HepG2 (cell line): ENCODE measurements around the gene GPR162. TPM values are rescaled to one million over a fixed set of nuclear protein-coding genes. Genes with fewer than 3 reads are reported as not detected.

Experiments used
- CCAR2 ChIP-seq: fragments of 200-400 bp; formaldehyde crosslinking; optimal IDR thresholded peaks from 2 replicates; pipeline ENCODE3; 2018; ENCODE audit warnings: low read depth, mild to moderate bottlenecking, low read length, moderate library complexity
- CEBPB ChIP-seq: IDR thresholded peaks from 2 replicates; pipeline ENCODE4 v1.6.1; 2011; ENCODE audit warnings: low read depth, low read length, improper control_type of control experiment, borderline replicate concordance
- HDAC6 ChIP-seq: fragments of 200-600 bp; sonication (generic); IDR thresholded peaks from 2 replicates; pipeline ENCODE4 v1.7.0; 2017; ENCODE audit warnings: mild to moderate bottlenecking, antibody characterized with exemption, low read length, low read depth
- HMGA1 ChIP-seq: sonication (generic); formaldehyde crosslinking; conservative IDR thresholded peaks from 2 replicates; pipeline ENCODE4 v1.4.0; 2020; ENCODE audit warnings: missing genetic modification reagents
- POLR2AphosphoS2 ChIP-seq: IDR thresholded peaks from 2 replicates; pipeline ENCODE4 v1.6.1; 2011; ENCODE audit warnings: low read depth, low read length, improper control_type of control experiment
- ZHX2 ChIP-seq, 2 experiments: sonication (generic) in 1 of 2; formaldehyde crosslinking in 1 of 2; IDR thresholded peaks; 2 replicates each; pipeline versions ENCODE4 v1.6.1 to v1.9.0; 2014 to 2022; ENCODE audit warnings: antibody characterized with exemption in 1 of 2, borderline replicate concordance in 1 of 2, inconsistent platforms in 1 of 2, low read depth in 1 of 2, missing genetic modification reagents in 1 of 2
- ZNF501 ChIP-seq: sonication (generic); formaldehyde crosslinking; IDR thresholded peaks from 2 replicates; pipeline ENCODE4 v1.5.1; 2020; ENCODE audit warnings: mild to moderate bottlenecking, moderate library complexity, missing genetic modification reagents
- ZNF790 ChIP-seq: sonication (generic); formaldehyde crosslinking; IDR thresholded peaks from 2 replicates; pipeline ENCODE4 v1.8.0; 2022; ENCODE audit warnings: missing genetic modification reagents, mild to moderate bottlenecking, borderline replicate concordance
- ZNF850 ChIP-seq: sonication (generic); formaldehyde crosslinking; conservative IDR thresholded peaks from 2 replicates; pipeline ENCODE4 v1.9.0; 2021; ENCODE audit warnings: mild to moderate bottlenecking, missing genetic modification reagents
- polyA plus RNA-seq, 8 experiments: library from polyadenylated mRNA; depleted of rRNA in 3 of 8; stranded (reverse) in 7 of 8; unstranded in 1 of 8; fragments of >200 nt; fragmentation: Illumina TruSeq in 4 of 8; extraction: Trizol in 4 of 8; gene quantifications; 2 replicates each; pipeline versions ENCODE4 v1.2.1 to v1.2.3, GENCODE V29; 2011 to 2016; ENCODE audit warnings: low read depth in 4 of 8, missing spikeins in 1 of 8, mixed read lengths in 1 of 8; ENCODE audit not compliant: insufficient read depth in 1 of 8
- total RNA-seq, 5 experiments: library from RNA; depleted of rRNA; stranded (reverse); fragments of >200 nt; fragmentation: Illumina TruSeq; extraction: Trizol; gene quantifications; 2 replicates each; pipeline ENCODE4 v1.2.3, GENCODE V29; 2016; ENCODE audit warnings: low read depth in 1 of 5
- TF ChIP-seq, protein P1 (sequence below): conservative IDR thresholded peaks from 2 replicates; pipeline ENCODE4 v1.6.1; 2018; ENCODE audit warnings: missing genetic modification reagents
- TF ChIP-seq, protein P2 (sequence below): sonication (generic); formaldehyde crosslinking; IDR thresholded peaks from 2 replicates; pipeline ENCODE4 v1.4.0; 2020; ENCODE audit warnings: low read depth, missing genetic modification reagents
- TF ChIP-seq, protein P3 (sequence below): sonication (generic); formaldehyde crosslinking; IDR thresholded peaks from 2 replicates; pipeline ENCODE4 v1.5.0; 2020; ENCODE audit warnings: mild to moderate bottlenecking, missing genetic modification reagents

The GPR162 gene
- total and polyA plus RNA-seq, 2 of the 13 experiments (the other 11 are each of a cell fraction or from before 2014, with no cell fraction given): 0.08 TPM; not detected in 1

- TF ChIP-seq, protein P1, sequence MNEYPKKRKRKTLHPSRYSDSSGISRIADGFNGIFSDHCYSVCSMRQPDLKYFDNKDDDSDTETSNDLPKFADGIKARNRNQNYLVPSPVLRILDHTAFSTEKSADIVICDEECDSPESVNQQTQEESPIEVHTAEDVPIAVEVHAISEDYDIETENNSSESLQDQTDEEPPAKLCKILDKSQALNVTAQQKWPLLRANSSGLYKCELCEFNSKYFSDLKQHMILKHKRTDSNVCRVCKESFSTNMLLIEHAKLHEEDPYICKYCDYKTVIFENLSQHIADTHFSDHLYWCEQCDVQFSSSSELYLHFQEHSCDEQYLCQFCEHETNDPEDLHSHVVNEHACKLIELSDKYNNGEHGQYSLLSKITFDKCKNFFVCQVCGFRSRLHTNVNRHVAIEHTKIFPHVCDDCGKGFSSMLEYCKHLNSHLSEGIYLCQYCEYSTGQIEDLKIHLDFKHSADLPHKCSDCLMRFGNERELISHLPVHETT (CRISPR knock-in tag): peak; percentile 74
- TF ChIP-seq, protein P2, sequence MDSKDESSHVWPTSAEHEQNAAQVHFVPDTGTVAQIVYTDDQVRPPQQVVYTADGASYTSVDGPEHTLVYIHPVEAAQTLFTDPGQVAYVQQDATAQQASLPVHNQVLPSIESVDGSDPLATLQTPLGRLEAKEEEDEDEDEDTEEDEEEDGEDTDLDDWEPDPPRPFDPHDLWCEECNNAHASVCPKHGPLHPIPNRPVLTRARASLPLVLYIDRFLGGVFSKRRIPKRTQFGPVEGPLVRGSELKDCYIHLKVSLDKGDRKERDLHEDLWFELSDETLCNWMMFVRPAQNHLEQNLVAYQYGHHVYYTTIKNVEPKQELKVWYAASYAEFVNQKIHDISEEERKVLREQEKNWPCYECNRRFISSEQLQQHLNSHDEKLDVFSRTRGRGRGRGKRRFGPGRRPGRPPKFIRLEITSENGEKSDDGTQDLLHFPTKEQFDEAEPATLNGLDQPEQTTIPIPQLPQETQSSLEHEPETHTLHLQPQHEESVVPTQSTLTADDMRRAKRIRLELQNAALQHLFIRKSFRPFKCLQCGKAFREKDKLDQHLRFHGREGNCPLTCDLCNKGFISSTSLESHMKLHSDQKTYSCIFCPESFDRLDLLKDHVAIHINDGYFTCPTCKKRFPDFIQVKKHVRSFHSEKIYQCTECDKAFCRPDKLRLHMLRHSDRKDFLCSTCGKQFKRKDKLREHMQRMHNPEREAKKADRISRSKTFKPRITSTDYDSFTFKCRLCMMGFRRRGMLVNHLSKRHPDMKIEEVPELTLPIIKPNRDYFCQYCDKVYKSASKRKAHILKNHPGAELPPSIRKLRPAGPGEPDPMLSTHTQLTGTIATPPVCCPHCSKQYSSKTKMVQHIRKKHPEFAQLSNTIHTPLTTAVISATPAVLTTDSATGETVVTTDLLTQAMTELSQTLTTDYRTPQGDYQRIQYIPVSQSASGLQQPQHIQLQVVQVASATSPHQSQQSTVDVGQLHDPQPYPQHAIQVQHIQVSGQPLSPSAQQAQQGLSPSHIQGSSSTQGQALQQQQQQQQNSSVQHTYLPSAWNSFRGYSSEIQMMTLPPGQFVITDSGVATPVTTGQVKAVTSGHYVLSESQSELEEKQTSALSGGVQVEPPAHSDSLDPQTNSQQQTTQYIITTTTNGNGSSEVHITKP (CRISPR knock-in tag): peak; percentile 78; the same call in 1 of the 2 replicates
- TF ChIP-seq ZNF850 (CRISPR knock-in tag) (no peak), CEBPB (no peak), POLR2AphosphoS2 (no peak), CCAR2 (no peak), ZNF501 (no peak; the same call in 1 of the 2 replicates), ZNF790 (CRISPR knock-in tag) (no peak), ZHX2 (IDR thresholded peaks at IDR 0.05; ENCODE audit: low read depth) (no peak), ZHX2 (CRISPR knock-in tag; IDR thresholded peaks at IDR 0.05; ENCODE audit: borderline replicate concordance) (no peak), HMGA1 (no peak), HDAC6 (no peak)
- TF ChIP-seq, protein P3, sequence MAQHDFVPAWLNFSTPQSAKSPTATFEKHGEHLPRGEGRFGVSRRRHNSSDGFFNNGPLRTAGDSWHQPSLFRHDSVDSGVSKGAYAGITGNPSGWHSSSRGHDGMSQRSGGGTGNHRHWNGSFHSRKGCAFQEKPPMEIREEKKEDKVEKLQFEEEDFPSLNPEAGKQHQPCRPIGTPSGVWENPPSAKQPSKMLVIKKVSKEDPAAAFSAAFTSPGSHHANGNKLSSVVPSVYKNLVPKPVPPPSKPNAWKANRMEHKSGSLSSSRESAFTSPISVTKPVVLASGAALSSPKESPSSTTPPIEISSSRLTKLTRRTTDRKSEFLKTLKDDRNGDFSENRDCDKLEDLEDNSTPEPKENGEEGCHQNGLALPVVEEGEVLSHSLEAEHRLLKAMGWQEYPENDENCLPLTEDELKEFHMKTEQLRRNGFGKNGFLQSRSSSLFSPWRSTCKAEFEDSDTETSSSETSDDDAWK: no peak
Observed at GRCh38 chr12:6873094-6874014, 51.7 kb downstream of the GPR162 start, which contains the start of gene SPSB2 (continued).
